Endometrial microvascular endothelial cells (primary cell): ENCODE results near the gene SBSN. TPM values are rescaled to one million over a fixed set of nuclear protein-coding genes. Genes with fewer than 3 reads are reported as not detected.

Source experiments
- in situ Hi-C: cut with HindIII; loops from 2 replicates; pipeline ENCODE4 v1.10.0; 2017; ENCODE audit warnings: low sequenced_read_pairs, low pct_unique_long_range_greater_than_20kb; ENCODE audit errors: inconsistent ontology term
- total RNA-seq: library from RNA; depleted of rRNA; stranded (reverse); fragments of >200 nt; gene quantifications from one replicate; pipeline ENCODE4 v1.2.3, GENCODE V29; 2015; ENCODE audit errors: inconsistent ontology term

Gene SBSN
- total RNA-seq, 1 donor from 2014 or later = not detected

GRCh38 chr19:35556025-35556590, 28.0 kb upstream of the SBSN start:
- in situ Hi-C loops = no loop called here

GRCh38 chr19:35555301-35556005, 27.3 kb upstream of the SBSN start:
- in situ Hi-C loops = no loop called here

- in situ Hi-C loops = no loop called here
These were observed 26.0 kb upstream of the SBSN start for GRCh38 chr19:35554076-35554475.

- in situ Hi-C loops = no loop called here
These were observed 25.4 kb upstream of the SBSN start for GRCh38 chr19:35553385-35554000.

GRCh38 chr19:35552534-35553384, 24.6 kb upstream of the SBSN start:
- in situ Hi-C loops = no loop called here

- in situ Hi-C loops = no loop called here
These were observed 23.1 kb upstream of the SBSN start for GRCh38 chr19:35551091-35551810.

- in situ Hi-C loops = no loop called here
These were observed 21.9 kb upstream of the SBSN start for GRCh38 chr19:35549879-35550523.

GRCh38 chr19:35549174-35549788, 21.2 kb upstream of the SBSN start:
- in situ Hi-C loops = no loop called here

GRCh38 chr19:35546532-35546931, 18.4 kb upstream of the SBSN start:
- in situ Hi-C loops = no loop called here

GRCh38 chr19:35545855-35546381, 17.8 kb upstream of the SBSN start:
- in situ Hi-C loops = no loop called here

- in situ Hi-C loops = no loop called here
These were observed 17.1 kb upstream of the SBSN start, which contains the start of gene TMEM147 for GRCh38 chr19:35545001-35545854. TSS of gene TMEM147 (plus strand) at chr19:35545626. CDS start at chr19:35545740, 114 bp downstream.

- in situ Hi-C loops = no loop called here
These were observed 16.1 kb upstream of the SBSN start for GRCh38 chr19:35544110-35544802.

GRCh38 chr19:35543280-35544109, 15.4 kb upstream of the SBSN start:
- in situ Hi-C loops = no loop called here

GRCh38 chr19:35542209-35542608, 14.1 kb upstream of the SBSN start:
- in situ Hi-C loops = no loop called here

- in situ Hi-C loops = no loop called here
These were observed 12.3 kb upstream of the SBSN start for GRCh38 chr19:35540356-35540927.
